Pancreas (tissue), 10 donors: ENCODE results near the gene SLFN13. TPM values are rescaled to one million over a fixed set of nuclear protein-coding genes. Genes with fewer than 3 reads are reported as not detected.

Experiments used
- ATAC-seq, 4 donors: fragments of 200-7000 bp; cut with Tn5 transposase; one replicate each; pipeline versions ENCODE4 v1.8.0 to v1.9.1; 2020; ENCODE audit warnings: mild to moderate bottlenecking in 4 of 4, moderate library complexity in 4 of 4
- DNase-seq, 6 donors: peaks; one replicate each; pipeline ENCODE4 v3.0.0-alpha.2; 2020
- FAIRE-seq: peaks from 2 replicates; lab custom pipeline; 2012; peaks lifted over from hg19 to GRCh38; lab: Jason Lieb, UNC
- H3K27ac ChIP-seq, 4 donors: fragments of 200-600 bp; sonication (generic); 1 replicate in 3 of 4; 2 replicates in 1 of 4; pipeline versions ENCODE4 v1.5.0 to v1.8.0; 2020
- H3K27me3 ChIP-seq, 4 donors: fragments of 200-600 bp; one replicate each; pipeline ENCODE4 v1.8.0; 2021
- H3K36me3 ChIP-seq, 3 donors: fragments of 200-600 bp; sonication (generic) in 1 of 3; one replicate each; pipeline versions ENCODE4 v1.5.0 to v1.8.0; 2020 to 2021
- H3K4me1 ChIP-seq, 3 donors: fragments of 200-600 bp; one replicate each; pipeline ENCODE4 v1.8.0; 2021
- H3K4me3 ChIP-seq, 4 donors: fragments of 200-600 bp; sonication (generic) in 2 of 4; one replicate each; pipeline versions ENCODE4 v1.5.0 to v1.8.0; 2020 to 2021
- H3K9me3 ChIP-seq, 4 donors: fragments of 200-600 bp; one replicate each; pipeline ENCODE4 v1.8.0; 2021
- WGBS, 2 donors: extraction: QIAGEN DNeasy Blood & Tissue Kit; methylation state at CpG; one replicate each; pipeline ENCODE4 v1.1.7; 2013; 5-methylcytosine and 5-hydroxymethylcytosine counted together
- intact Hi-C, 3 donors: fragments of 100-400 bp; cut with DNase I; formaldehyde crosslinking; loops; one replicate each; pipeline versions ENCODE4 v1.11.1 to v1.14.2; 2022
- polyA plus RNA-seq, 2 donors: library from polyadenylated mRNA; stranded (reverse); fragments of 200-250 nt; gene quantifications; one replicate each; pipeline ENCODE4 v1.2.3, GENCODE V29; 2013
- total RNA-seq, 6 donors: library from RNA; stranded (reverse); fragmentation: NEBNext Ultra II Directional in 4 of 6; extraction: Animal tissue kit (Norgen Biotek cat#: 25700) in 4 of 6; gene quantifications; one replicate each; pipeline versions ENCODE4 v1.2.1 to v1.2.4, GENCODE V29; 2021 to 2023
- TF ChIP-seq, protein P1 (sequence below), 4 donors: fragments of 200-600 bp; sonication (generic) in 3 of 4; IDR thresholded peaks; one replicate each; pipeline versions ENCODE4 v1.5.0 to v1.8.0; 2021; ENCODE audit warnings: antibody characterized with exemption in 4 of 4
- donor health status: healthy with polysubstance abuse.
- donor health status: DM: no; HTN: no; CAD: no; lungs with moderate emphysema.
- donor health status: DM: no; HTN: no; CAD: no.
- donor health status: control.
- donor health status: control.
- donor health status: Bipolar disorder and iron deficiency.
- donor health status: DM: yes; HTN: yes; CAD: no.
- donor health status: DM: no; HTN: no; CAD: no.
- donor health status: DM: no; HTN: no; CAD: no.
- donor health status: DM: yes; HTN: yes; CAD: no.

The SLFN13 gene
- total and polyA plus RNA-seq, 8 donors, result 1.3 to 8.5 (median 3.1) TPM

DNA sequence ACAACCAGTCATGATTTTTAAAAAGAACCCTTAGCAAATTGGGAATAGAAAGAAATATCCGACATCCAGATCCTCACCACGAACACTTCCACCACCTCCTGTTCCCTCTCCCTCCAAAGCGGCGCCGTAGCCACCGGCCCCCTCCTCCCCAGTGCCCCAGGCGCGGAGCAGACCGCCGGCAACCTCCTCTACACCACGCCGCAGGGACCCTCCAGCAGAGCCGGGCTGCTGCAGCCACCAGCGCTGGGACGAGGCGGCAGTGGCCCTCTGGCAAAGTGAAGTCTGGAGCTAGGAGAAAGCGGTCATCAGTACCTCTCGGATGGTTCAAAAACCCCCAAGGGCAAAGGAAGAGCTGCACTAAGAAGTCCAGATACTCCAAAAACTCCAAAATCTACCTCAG is 41.4 kb upstream of the SLFN13 start:
- no peak for DNase-seq
- TF ChIP-seq, protein P1, sequence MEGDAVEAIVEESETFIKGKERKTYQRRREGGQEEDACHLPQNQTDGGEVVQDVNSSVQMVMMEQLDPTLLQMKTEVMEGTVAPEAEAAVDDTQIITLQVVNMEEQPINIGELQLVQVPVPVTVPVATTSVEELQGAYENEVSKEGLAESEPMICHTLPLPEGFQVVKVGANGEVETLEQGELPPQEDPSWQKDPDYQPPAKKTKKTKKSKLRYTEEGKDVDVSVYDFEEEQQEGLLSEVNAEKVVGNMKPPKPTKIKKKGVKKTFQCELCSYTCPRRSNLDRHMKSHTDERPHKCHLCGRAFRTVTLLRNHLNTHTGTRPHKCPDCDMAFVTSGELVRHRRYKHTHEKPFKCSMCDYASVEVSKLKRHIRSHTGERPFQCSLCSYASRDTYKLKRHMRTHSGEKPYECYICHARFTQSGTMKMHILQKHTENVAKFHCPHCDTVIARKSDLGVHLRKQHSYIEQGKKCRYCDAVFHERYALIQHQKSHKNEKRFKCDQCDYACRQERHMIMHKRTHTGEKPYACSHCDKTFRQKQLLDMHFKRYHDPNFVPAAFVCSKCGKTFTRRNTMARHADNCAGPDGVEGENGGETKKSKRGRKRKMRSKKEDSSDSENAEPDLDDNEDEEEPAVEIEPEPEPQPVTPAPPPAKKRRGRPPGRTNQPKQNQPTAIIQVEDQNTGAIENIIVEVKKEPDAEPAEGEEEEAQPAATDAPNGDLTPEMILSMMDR (IDR thresholded peaks at IDR 0.05), result no peak
- Histone ChIP-seq H3K4me1 (no peaks in the 10 kb centered on the region), H3K4me3 (no peak overlapping the region), H3K36me3 (no peaks in the 10 kb centered on the region), H3K9me3 (no peaks in the 10 kb centered on the region), H3K27me3 (peaks cover 9 to 58% (median 20%) of the 10 kb centered on the region in 4 donors), H3K27ac (no peak overlapping the region)
- no peak for FAIRE-seq
- intact Hi-C loops, result loop anchor here in 1 of 3 donors (10.0 kb wide), 1 partner anchor 45 kb away; the partner anchor contains the start of gene SLFN13
- WGBS, 2 donors, result 14 to 16% methylated on average over 18 of the region's 18 CpGs
- no peak for ATAC-seq

DNA sequence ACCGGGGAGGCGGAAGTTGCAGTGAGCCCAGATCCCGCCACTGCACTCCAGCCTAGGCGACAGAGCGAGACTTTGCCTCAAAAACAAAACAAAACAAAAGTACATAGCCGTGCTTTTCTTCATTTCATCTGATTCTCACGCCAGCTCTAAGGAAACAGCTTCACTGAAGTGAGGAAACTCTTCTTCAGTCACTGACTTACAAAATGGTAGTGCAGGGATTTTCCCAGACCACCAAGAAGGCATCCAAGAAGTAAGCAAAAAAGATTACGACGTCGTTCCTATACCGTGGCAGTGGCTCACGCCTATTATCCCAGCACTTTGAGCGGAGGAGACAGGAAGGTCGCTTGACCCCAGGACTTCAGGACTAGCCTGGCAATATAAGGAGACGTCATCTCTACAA is 40.4 kb upstream of the SLFN13 start:
- H3K4me1 ChIP-seq, result no peaks in the 10 kb centered on the region
- no peak overlapping the region for H3K4me3 ChIP-seq
- FAIRE-seq (no peak), DNase-seq (no peak), ATAC-seq (no peak)
- intact Hi-C loops, result no loop called here
- H3K27ac ChIP-seq, result no peak overlapping the region
- no peaks in the 10 kb centered on the region for H3K9me3 ChIP-seq
- TF ChIP-seq, protein P1 (IDR thresholded peaks at IDR 0.05), result no peak
- 23 to 27% methylated on average over 15 of the region's 15 CpGs for WGBS, 2 donors
- H3K27me3 ChIP-seq, result peaks cover 9 to 48% (median 17%) of the 10 kb centered on the region in 4 donors
- no peaks in the 10 kb centered on the region for H3K36me3 ChIP-seq

DNA sequence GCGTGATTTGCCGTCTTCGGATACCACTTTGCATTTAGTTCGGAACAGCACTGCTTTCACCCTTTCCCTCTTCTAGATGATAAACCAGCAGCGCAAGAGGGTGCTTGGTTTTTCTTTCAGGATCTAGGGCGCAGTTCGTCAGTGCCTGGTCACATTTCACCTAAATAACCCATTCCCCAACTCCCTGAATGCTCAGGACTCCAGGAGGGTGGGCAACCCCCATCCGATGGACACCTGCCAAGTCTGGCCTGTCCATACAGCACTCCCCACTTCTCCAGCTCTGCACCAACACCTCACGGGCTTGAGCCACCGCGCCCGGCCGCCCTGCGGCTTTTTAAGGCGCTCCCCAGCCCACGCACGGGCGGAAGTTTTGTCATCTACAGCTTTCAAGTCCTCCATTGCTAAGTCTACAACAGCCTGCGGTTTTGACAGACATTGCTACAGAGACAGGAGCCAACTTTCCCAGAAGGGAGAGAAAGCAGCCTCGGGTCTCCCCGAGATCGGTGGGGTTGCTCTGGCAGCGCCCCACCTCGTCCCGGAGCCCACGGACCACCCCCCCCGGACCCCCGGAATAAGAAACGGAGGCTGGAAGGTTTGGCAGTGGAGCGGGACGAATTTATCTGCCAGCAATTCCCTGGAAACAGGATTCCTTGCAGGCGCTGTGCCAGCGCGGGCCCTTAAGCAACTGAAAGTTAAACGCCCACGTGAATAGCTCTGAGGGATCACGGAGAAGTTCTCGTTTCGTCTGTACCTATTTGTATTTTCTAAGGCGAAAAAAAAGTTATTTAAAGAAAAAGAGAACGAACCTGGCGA is 38.6 kb upstream of the SLFN13 start:
- DNase-seq (peak in 5 of 6 donors; percentile 12 to 68 (median 34)), FAIRE-seq (no peak), ATAC-seq (peak; percentile 39 to 80 (median 76))
- H3K27ac ChIP-seq, result no peak overlapping the region
- no peaks in the 10 kb centered on the region for H3K4me1 ChIP-seq
- intact Hi-C loops, result no loop called here
- no peaks in the 10 kb centered on the region for H3K9me3 ChIP-seq
- H3K4me3 ChIP-seq, result peak overlapping the region; percentile 19 to 52 (median 28)
- WGBS, 2 donors, result 10 to 11% methylated on average over 42 of the region's 42 CpGs
- H3K36me3 ChIP-seq, result no peaks in the 10 kb centered on the region
- H3K27me3 ChIP-seq, result peaks cover 6 to 40% (median 17%) of the 10 kb centered on the region in 4 donors
- TF ChIP-seq, protein P1 (IDR thresholded peaks at IDR 0.05), result no peak

DNA sequence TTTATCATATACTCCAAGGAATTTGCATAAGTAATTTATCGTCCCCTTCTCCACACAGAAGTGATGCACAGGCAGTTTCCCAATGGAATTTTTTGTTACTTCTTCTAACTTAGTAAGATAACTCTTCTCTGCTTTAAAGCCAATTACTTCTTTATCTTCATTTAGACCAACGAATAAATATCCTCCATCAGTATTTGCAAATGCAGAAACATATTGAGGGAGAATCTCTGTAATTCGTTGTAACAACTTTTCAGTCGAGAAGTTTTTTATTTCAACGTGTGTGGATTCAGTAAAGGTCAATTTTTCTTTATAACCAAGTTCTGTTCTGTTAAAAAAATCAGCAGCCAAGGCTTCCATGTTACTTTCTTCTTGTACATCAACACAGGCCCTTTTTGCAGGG is 30.7 kb upstream of the SLFN13 start:
- H3K27ac ChIP-seq, result no peak overlapping the region
- no peaks in the 10 kb centered on the region for H3K9me3 ChIP-seq
- FAIRE-seq (no peak), ATAC-seq (no peak), DNase-seq (no peak)
- TF ChIP-seq, protein P1 (IDR thresholded peaks at IDR 0.05), result no peak
- H3K4me3 ChIP-seq, result no peak overlapping the region
- H3K36me3 ChIP-seq, result no peaks in the 10 kb centered on the region
- H3K4me1 ChIP-seq, result no peaks in the 10 kb centered on the region
- 40 to 49% methylated on average over 5 of the region's 5 CpGs for WGBS, 2 donors
- intact Hi-C loops, result no loop called here
- H3K27me3 ChIP-seq, result peaks cover 0 to 6% (median 3%) of the 10 kb centered on the region in 4 donors

DNA sequence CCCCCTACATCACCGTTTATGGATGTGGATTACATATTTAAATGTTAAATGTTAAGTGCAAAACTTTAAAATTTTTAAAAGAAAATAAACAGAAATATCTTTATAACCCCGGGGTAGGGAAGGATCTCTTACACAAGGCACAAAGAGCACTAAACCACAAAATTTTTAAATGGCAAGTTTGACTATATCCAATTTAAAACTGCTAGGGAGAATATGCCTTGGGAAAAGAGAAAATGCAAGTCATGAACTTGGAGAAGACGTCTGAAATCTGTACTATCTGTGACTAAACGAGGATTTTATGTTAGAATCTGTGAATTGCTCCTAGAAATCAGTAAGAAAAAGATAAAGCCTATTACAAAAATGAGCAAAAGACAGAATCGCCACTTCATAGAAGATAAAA is 28.7 kb upstream of the SLFN13 start:
- H3K27ac ChIP-seq, result no peak overlapping the region
- H3K4me3 ChIP-seq, result no peak overlapping the region
- no peaks in the 10 kb centered on the region for H3K9me3 ChIP-seq
- DNase-seq, result no peak
- H3K27me3 ChIP-seq, result peaks cover 0 to 11% (median 4%) of the 10 kb centered on the region in 4 donors
- FAIRE-seq, result no peak
- no peaks in the 10 kb centered on the region for H3K36me3 ChIP-seq
- TF ChIP-seq, protein P1 (IDR thresholded peaks at IDR 0.05), result no peak
- intact Hi-C loops, result no loop called here
- WGBS, 2 donors, result 45 to 51% methylated on average over 5 of the region's 5 CpGs
- H3K4me1 ChIP-seq, result no peaks in the 10 kb centered on the region
- no peak for ATAC-seq
